GM18498 (cell line): ENCODE results near the gene SAMD11.

Experiments used
- ATAC-seq: cut with Tn5 transposase; IDR thresholded peaks from one replicate; pipeline ENCODE4 v1.9.1; 2021; ENCODE audit warnings: mild to moderate bottlenecking, moderate library complexity; ENCODE audit not compliant: unreplicated experiment

SAMD11 gene

DNA sequence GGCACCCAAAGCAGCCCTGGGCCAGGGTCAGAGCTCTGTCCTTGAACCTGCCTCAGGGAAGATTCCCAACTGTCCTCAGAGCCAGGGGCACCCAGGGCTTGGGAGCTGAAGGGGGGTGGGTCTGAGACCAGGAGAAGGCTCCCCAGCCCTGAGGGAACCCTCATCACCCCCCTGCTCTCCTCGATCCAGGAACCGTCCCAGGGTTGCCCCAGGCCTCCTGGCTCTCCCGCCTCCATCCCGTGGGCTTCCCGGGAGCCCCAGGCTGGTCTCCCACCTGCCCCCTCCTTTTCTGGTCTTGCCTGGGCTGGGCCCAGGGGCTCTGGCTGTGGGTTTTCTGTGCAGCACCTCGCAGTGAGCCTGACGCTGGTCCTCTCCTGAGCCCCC is 6.7 kb upstream of the SAMD11 start:
- ATAC-seq: no peak

- no peak for ATAC-seq
These were observed 6.1 kb upstream of the SAMD11 start for GRCh38 chr1:917466-918091.

GRCh38 chr1:918353-918752 is 5.4 kb upstream of the SAMD11 start:
- ATAC-seq: no peak

- no peak for ATAC-seq
These were observed 4.9 kb upstream of the SAMD11 start for GRCh38 chr1:918843-919242.

DNA sequence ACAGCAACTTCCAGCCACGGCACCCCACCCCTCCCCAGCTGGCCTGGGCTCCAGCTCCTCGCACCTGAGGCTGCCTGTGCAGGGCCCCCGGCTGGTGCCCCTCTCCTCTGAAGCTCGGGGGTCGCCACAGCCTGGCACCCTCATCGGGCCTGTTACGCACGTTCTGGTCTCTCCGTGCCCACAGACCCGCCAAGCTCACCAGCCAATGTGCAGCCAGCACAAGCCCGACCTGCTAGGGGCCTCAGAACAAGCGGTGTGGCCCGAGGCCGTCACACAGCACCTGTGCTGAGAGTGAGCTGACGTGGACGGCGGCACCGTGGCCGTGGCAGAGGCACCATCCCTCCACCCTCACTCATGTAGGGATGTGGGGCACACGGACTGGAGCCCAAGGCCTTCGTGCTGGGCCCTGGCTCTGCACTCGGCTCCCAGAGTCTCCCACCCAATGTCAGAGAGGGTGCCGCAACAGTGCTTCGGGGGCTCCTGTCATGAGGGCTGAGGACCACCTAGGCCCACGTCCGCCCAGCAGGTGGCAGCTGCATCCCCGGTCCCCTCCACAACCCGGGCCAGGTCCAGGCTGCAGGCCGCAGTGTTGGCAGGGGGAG is 4.4 kb upstream of the SAMD11 start:
- ATAC-seq: no peak

- ATAC-seq: no peak
These were observed 3.7 kb upstream of the SAMD11 start for GRCh38 chr1:920010-920409.

- no peak for ATAC-seq
These were observed 3.2 kb upstream of the SAMD11 start for GRCh38 chr1:920521-920920.

DNA sequence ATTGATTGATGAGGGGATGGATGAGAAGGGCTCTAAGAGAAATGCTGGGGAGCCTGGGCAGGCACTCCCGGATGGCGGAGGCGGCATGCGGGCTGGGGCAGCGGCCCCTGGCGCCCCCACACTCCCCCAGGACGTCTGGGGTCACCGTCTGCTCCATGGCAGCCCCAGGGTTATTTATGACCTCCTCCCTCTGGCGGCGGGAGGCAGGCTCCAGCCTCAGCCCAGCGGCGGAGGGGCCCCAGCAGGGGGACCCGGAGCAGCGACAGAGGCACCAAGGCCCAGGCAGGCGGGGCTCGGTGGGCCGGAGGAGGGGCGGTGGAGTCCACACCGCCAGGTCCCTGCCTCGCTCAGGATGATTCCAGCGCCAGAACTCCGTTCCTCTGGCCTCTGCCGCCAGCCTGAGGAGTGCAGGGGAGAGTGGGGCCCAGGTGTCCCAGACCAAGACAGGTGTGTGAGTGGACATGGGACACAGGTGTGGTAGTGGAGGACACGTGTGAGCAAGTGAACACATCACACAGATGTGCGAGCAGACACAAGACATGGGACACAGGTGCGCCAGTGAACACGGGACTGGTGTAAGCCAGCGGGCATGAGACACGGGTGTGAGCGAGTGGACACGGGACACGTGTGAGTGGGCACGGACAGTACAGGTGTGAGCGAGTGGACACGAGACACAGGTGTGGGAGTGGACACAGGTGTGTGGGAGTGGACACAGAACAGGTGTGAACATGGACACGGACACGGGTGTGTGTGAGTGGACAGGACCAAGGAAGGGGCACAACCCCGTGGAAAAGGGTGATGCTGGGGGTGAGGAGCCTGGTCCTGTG is 2.5 kb upstream of the SAMD11 start:
- no peak for ATAC-seq

DNA sequence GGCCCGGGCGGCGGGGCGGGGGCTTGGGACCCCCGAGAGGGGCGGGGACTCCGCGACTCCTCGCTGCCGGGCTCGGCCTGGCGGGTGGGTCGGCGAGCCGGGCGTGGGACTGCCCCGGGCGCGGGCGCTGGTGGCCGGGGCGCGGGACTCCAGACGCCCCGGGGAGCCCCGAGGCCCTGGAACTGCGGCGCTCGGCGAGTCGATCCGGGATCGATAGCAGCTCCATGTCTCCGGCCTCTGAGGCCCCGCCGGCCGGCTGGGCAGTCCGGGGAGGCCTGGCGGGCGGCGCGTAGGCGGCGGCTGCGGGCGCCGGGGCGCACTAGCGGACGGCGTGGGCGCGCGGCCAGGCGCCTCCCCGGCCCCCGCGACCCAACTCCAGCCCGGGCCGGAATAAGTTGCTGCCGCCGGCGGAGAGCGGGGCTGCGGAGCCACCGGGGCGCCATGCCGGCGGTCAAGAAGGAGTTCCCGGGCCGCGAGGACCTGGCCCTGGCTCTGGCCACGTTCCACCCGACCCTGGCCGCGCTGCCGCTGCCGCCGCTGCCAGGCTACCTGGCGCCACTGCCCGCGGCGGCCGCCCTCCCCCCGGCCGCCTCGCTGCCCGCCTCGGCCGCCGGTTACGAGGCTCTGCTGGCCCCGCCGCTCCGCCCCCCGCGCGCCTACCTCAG is 400 bp downstream of the SAMD11 start:
- ATAC-seq: no peak

DNA sequence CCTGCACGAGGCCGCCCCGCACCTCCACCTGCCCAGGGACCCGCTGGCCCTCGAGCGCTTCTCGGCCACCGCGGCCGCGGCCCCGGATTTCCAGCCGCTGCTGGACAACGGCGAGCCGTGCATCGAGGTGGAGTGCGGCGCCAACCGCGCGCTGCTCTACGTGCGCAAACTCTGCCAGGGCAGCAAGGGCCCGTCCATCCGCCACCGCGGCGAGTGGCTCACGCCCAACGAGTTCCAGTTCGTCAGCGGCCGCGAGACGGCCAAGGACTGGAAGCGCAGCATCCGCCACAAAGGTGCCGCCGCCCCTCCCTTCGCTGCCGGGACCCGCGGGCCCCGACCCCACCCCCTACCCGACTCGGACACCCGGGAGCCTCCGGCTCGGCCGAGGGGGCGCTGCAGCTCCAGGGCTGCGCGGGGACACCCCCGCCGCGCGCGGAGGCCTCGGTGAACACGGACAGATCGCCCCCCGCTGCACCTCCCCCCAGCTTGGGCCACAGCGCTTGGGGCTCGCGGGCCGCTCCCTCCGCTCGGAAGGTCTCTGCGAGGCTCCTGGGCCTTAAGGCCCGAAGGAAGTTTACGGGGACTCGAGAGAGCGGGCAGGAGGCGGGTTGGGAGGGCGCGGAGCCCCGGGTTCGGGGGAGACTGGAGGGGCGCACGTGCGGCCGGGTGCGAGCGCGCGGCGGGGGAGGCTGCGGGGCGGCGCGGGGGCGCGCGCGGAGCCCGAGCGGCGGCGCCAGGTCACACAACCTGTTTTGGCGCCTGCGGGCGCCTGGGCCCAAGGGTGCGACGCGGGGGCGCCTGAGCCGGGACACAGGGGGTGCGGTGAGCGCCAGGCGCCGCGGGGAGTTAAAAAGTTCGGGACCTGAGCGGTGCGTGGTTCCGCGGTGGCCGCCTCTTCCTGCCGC is 1.2 kb downstream of the SAMD11 start:
- no peak for ATAC-seq

DNA sequence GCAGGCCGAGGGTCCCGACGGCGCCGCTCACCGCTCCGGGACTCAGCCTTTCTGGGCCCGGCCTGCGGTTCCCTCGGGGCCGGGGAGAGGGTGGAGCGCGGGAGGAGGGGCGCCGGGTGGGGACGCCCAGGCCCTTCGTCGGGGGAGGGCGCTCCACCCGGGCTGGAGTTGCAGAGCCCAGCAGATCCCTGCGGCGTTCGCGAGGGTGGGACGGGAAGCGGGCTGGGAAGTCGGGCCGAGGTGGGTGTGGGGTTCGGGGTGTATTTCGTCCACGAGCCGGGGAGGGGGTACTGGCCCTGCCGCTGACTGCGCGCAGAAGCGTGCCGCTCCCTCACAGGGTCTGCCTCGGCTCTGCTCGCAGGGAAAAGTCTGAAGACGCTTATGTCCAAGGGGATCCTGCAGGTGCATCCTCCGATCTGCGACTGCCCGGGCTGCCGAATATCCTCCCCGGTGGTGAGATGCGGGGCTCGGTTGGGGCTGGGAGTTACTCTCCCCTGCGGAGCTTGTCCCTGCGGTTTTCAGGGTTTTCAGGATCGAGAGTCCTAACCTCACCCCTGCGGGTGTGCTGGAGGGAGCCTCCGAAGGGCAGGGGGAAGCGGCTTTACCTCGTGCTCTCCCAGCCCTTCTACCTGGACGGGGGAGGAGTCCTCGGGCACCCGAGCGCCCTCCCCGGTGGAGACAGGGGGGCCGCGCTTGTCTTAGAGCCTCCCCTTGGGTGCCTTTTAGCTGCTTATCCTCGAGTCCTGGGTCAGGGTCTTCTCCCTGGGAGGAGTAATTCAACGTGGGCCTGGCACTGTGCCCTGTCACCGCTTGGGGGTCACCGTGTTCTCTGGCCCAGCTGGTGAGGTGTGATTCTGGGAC is 2.1 kb downstream of the SAMD11 start:
- no peak for ATAC-seq

- ATAC-seq: no peak
These were observed 3.5 kb downstream of the SAMD11 start for GRCh38 chr1:927234-927633.

DNA sequence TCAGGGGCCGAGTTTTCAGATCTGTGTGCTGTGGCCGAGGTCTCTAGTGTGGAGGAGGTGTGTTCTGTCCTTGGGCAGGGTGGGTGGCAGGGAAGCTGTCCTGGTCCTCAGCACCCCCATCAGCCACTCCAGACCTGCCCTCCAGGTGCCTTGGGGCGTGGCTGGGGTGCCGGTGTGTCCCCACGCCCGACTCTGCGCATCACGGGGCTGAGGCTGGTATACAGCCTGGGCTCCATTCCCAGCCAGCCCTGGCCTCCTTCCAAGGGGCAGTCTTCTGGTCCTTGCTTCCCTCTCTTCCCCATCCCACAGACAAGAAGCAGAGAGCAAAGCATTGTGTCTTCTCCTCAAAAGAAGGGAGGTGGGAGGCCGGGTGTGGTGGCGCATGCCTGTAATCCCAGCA is 4.0 kb downstream of the SAMD11 start:
- no peak for ATAC-seq

DNA sequence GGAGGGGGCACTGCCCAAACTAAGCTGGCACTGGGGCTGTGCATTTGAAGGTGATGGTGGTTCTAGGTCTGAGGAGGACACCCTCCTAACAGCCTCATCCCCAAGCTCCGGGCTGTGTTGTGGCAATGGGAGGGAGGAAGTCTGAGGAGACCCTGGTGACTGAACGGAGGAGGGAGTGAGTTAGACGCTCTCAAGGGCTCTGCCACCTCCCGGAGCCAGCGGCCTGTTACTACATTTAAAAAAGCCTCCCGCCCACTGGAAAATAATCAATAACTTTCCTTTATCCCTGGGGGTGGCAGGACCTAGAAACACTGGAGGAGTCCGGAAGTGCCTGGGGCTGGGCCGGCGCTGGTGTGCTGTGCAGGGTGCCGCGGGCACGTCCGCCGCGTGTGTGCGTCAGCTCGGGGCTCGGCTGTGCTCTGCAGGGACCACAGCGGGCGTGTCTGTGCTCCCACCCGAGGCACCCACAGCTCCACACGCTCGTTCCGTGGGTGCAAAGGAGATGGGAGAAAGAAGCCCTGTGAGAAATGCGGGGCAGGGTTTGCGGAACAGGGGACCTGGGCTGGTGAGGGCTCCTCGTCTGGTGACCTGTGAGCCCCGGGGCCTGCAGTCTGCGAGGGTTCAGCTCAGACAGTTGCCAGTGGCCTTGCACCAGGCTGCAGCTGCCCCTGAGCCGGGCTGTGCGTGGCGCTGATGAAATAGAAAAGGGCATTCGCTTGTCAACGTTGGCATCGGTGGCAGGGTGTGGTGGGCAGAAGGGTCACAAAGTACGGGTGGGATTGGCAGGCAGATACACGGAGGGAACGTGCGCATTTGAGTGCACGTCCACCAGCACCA is 5.3 kb downstream of the SAMD11 start:
- ATAC-seq: no peak

GRCh38 chr1:929712-930632 is 6.2 kb downstream of the SAMD11 start:
- ATAC-seq: no peak

GRCh38 chr1:930633-931138 is 7.0 kb downstream of the SAMD11 start:
- no peak for ATAC-seq

- ATAC-seq: no peak
These were observed 7.9 kb downstream of the SAMD11 start for GRCh38 chr1:931380-932172.
